ENCODE results near the gene RALGAPA1.

RALGAPA1 gene

GRCh38 chr14:35661875-35662274 is 147.2 kb downstream of the RALGAPA1 start:
- no peak overlapping the region for H2AFZ ChIP-seq (ENCODE audit: low read length)
- H3K79me2 ChIP-seq (ENCODE audit: low read length) = no peaks in the 10 kb centered on the region
- no peaks in the 10 kb centered on the region for H3F3A ChIP-seq (ENCODE audit: insufficient read depth, low read length)
- no peak overlapping the region for H3K27ac ChIP-seq (ENCODE audit: low read length)
- no peaks in the 10 kb centered on the region for H3K9me2 ChIP-seq (replicated peaks; ENCODE audit: insufficient read depth, low read length)
- no peak for DNase-seq
- no peak overlapping the region for H3K9ac ChIP-seq (ENCODE audit: low read length)
- H3K36me3 ChIP-seq (replicated peaks; ENCODE audit: insufficient read depth, low read length) = no peaks in the 10 kb centered on the region
- no peaks in the 10 kb centered on the region for H4K20me1 ChIP-seq (ENCODE audit: insufficient read depth, low read length)
- no peak overlapping the region for H3K4me3 ChIP-seq (ENCODE audit: low read length)
- no peaks in the 10 kb centered on the region for H3K9me3 ChIP-seq (replicated peaks; ENCODE audit: insufficient read depth, low read length)
- TF ChIP-seq EZH2phosphoT487 (IDR thresholded peaks at IDR 0.05; ENCODE audit: low read length) (no peak), EZH2 (optimal IDR thresholded peaks at IDR 0.05; ENCODE audit: low read depth, low read length) (no peak)
- TF ChIP-seq, protein P1, sequence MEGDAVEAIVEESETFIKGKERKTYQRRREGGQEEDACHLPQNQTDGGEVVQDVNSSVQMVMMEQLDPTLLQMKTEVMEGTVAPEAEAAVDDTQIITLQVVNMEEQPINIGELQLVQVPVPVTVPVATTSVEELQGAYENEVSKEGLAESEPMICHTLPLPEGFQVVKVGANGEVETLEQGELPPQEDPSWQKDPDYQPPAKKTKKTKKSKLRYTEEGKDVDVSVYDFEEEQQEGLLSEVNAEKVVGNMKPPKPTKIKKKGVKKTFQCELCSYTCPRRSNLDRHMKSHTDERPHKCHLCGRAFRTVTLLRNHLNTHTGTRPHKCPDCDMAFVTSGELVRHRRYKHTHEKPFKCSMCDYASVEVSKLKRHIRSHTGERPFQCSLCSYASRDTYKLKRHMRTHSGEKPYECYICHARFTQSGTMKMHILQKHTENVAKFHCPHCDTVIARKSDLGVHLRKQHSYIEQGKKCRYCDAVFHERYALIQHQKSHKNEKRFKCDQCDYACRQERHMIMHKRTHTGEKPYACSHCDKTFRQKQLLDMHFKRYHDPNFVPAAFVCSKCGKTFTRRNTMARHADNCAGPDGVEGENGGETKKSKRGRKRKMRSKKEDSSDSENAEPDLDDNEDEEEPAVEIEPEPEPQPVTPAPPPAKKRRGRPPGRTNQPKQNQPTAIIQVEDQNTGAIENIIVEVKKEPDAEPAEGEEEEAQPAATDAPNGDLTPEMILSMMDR (IDR thresholded peaks at IDR 0.05; ENCODE audit: low read length) = no peak
- no peak overlapping the region for H3K4me2 ChIP-seq (ENCODE audit: low read depth, low read length)
- no peaks in the 10 kb centered on the region for H3K4me1 ChIP-seq (ENCODE audit: low read length)
- H3K27me3 ChIP-seq (replicated peaks; ENCODE audit: insufficient read depth, low read length) = no peaks in the 10 kb centered on the region

DNA sequence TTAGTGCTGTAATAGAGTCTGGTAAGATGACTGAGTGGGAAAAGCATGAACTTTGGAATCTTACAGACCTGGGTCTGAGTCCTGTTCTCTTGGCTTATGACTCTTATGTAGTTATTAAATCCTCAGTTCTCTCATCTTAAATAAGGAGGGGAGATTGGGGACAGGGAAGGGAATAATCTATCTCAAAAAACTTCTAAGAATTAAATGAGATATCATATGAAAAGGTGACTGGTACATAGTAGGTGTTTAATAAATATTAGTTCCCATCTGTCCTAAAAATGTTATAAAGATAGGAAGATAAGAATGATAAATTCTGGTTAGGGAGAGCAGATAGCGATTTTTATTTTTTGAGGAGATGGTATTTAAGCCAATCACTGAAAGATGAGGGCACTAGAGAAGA is 156.1 kb downstream of the RALGAPA1 start:
- Histone ChIP-seq H3K79me2 (ENCODE audit: low read length) (no peaks in the 10 kb centered on the region), H3K4me1 (ENCODE audit: low read length) (no peaks in the 10 kb centered on the region), H3K9me2 (replicated peaks; ENCODE audit: insufficient read depth, low read length) (no peaks in the 10 kb centered on the region), H3K27me3 (replicated peaks; ENCODE audit: insufficient read depth, low read length) (no peaks in the 10 kb centered on the region), H3K9ac (ENCODE audit: low read length) (no peak overlapping the region), H3F3A (ENCODE audit: insufficient read depth, low read length) (no peaks in the 10 kb centered on the region), H3K4me2 (ENCODE audit: low read depth, low read length) (no peak overlapping the region), H2AFZ (ENCODE audit: low read length) (no peak overlapping the region), H3K27ac (ENCODE audit: low read length) (no peak overlapping the region), H3K4me3 (ENCODE audit: low read length) (no peak overlapping the region), H3K36me3 (replicated peaks; ENCODE audit: insufficient read depth, low read length) (no peaks in the 10 kb centered on the region), H3K9me3 (replicated peaks; ENCODE audit: insufficient read depth, low read length) (no peaks in the 10 kb centered on the region), H4K20me1 (ENCODE audit: insufficient read depth, low read length) (no peaks in the 10 kb centered on the region)
- no peak for DNase-seq
- TF ChIP-seq, protein P1 (IDR thresholded peaks at IDR 0.05; ENCODE audit: low read length) = no peak
- no peak for TF ChIP-seq EZH2 (optimal IDR thresholded peaks at IDR 0.05; ENCODE audit: low read depth, low read length)
- no peak for TF ChIP-seq EZH2phosphoT487 (IDR thresholded peaks at IDR 0.05; ENCODE audit: low read length)

DNA sequence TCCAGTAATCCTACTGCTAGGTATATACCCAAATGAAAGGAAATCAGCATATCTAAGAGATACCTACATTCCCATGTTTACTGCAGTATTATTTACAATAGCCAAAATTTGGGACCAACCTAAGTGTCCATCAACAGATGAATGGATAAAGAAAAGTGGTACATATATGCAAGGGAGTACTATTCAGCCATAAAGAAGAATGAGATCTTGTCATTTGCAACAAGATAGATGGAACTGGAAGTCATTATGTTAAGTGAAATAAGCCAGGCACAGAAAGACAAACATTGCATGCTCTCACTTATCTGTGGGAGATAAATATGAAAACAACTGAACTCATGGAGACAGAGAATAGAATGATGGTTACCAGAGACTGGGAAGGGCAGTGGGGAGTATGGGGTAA is 165.6 kb downstream of the RALGAPA1 start:
- no peaks in the 10 kb centered on the region for H4K20me1 ChIP-seq (ENCODE audit: insufficient read depth, low read length)
- H3K27ac ChIP-seq (ENCODE audit: low read length) = no peak overlapping the region
- H3K9me2 ChIP-seq (replicated peaks; ENCODE audit: insufficient read depth, low read length) = no peaks in the 10 kb centered on the region
- H3K79me2 ChIP-seq (ENCODE audit: low read length) = no peaks in the 10 kb centered on the region
- H3K27me3 ChIP-seq (replicated peaks; ENCODE audit: insufficient read depth, low read length) = no peaks in the 10 kb centered on the region
- H3K4me1 ChIP-seq (ENCODE audit: low read length) = no peaks in the 10 kb centered on the region
- H3K4me3 ChIP-seq (ENCODE audit: low read length) = no peak overlapping the region
- H3K36me3 ChIP-seq (replicated peaks; ENCODE audit: insufficient read depth, low read length) = no peaks in the 10 kb centered on the region
- H3K4me2 ChIP-seq (ENCODE audit: low read depth, low read length) = no peak overlapping the region
- DNase-seq = no peak
- no peak overlapping the region for H2AFZ ChIP-seq (ENCODE audit: low read length)
- H3F3A ChIP-seq (ENCODE audit: insufficient read depth, low read length) = no peaks in the 10 kb centered on the region
- no peak overlapping the region for H3K9ac ChIP-seq (ENCODE audit: low read length)
- TF ChIP-seq, protein P1 (IDR thresholded peaks at IDR 0.05; ENCODE audit: low read length) = no peak
- TF ChIP-seq EZH2 (optimal IDR thresholded peaks at IDR 0.05; ENCODE audit: low read depth, low read length) (no peak), EZH2phosphoT487 (IDR thresholded peaks at IDR 0.05; ENCODE audit: low read length) (no peak)
- no peaks in the 10 kb centered on the region for H3K9me3 ChIP-seq (replicated peaks; ENCODE audit: insufficient read depth, low read length)

Measured in MM.1S (cell line).